Measurements from ENCODE around the gene FHAD1. TPM values are rescaled to one million over a fixed set of nuclear protein-coding genes. Genes with fewer than 3 reads are reported as not detected.
A peak's percentile ranks its signal among the peaks of the same experiment; 100 is the strongest.

Gene FHAD1
- total and polyA plus RNA-seq, 2 of the 13 experiments (the other 11 are each of a cell fraction or from before 2014, with no cell fraction given), result not detected

DNA sequence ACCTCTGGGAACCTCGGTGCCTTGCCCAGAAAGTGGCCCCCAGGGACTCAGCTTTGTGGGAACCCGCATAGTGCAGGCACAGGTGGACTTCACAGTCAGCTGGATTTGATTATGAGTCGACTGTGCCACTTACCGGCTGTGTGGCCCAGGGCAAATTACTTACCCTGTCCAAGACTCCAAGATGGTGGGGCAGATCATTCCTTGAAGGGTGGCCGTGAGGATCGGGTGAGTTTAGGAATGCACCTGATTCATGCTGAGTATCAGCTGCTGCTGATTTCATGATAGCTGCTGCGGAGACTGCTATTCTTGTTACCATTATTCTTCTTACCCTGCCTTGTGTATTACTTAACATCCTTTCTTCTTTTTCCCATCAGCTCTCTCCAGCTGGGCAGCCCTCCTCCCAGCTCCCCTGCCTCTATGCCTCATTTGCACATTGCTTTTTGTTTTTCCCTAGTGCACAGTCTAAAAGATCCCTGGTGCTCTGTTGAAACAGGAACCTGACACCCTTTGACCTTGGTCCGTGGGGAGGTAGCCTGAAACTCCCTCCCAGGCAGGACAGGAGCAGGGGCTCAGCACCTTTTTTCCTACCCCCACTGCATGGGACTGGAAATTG, 40.5 kb upstream of the FHAD1 start (continued):
- no peak for TF ChIP-seq ZNF749 (CRISPR knock-in tag; IDR thresholded peaks at IDR 0.05; ENCODE audit: borderline replicate concordance)
- peak; percentile 54; the same call in 1 of the 2 replicates for TF ChIP-seq ISL2 (CRISPR knock-in tag; IDR thresholded peaks at IDR 0.05)
- peak; percentile 66; the same call in 1 of the 2 replicates for TF ChIP-seq KLF6 (CRISPR knock-in tag; IDR thresholded peaks at IDR 0.05)
- no peak for TF ChIP-seq RBAK (CRISPR knock-in tag; IDR thresholded peaks at IDR 0.05)
- TF ChIP-seq ZNF773 (CRISPR knock-in tag; IDR thresholded peaks at IDR 0.05; ENCODE audit: borderline replicate concordance), result no peak
- peak; percentile 61 for TF ChIP-seq CEBPG (CRISPR knock-in tag; IDR thresholded peaks at IDR 0.05)
- peak; percentile 68 for TF ChIP-seq NR2C2 (CRISPR knock-in tag; IDR thresholded peaks at IDR 0.05; ENCODE audit: borderline replicate concordance)
- TF ChIP-seq, protein P1, sequence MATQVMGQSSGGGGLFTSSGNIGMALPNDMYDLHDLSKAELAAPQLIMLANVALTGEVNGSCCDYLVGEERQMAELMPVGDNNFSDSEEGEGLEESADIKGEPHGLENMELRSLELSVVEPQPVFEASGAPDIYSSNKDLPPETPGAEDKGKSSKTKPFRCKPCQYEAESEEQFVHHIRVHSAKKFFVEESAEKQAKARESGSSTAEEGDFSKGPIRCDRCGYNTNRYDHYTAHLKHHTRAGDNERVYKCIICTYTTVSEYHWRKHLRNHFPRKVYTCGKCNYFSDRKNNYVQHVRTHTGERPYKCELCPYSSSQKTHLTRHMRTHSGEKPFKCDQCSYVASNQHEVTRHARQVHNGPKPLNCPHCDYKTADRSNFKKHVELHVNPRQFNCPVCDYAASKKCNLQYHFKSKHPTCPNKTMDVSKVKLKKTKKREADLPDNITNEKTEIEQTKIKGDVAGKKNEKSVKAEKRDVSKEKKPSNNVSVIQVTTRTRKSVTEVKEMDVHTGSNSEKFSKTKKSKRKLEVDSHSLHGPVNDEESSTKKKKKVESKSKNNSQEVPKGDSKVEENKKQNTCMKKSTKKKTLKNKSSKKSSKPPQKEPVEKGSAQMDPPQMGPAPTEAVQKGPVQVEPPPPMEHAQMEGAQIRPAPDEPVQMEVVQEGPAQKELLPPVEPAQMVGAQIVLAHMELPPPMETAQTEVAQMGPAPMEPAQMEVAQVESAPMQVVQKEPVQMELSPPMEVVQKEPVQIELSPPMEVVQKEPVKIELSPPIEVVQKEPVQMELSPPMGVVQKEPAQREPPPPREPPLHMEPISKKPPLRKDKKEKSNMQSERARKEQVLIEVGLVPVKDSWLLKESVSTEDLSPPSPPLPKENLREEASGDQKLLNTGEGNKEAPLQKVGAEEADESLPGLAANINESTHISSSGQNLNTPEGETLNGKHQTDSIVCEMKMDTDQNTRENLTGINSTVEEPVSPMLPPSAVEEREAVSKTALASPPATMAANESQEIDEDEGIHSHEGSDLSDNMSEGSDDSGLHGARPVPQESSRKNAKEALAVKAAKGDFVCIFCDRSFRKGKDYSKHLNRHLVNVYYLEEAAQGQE (IDR thresholded peaks at IDR 0.05; ENCODE audit: borderline replicate concordance in 1 of 2, low read depth in 1 of 2, low read length in 2 of 2), result no peak
- peak; percentile 94 for TF ChIP-seq PHF21A (CRISPR knock-in tag; IDR thresholded peaks at IDR 0.05)
- no peak for TF ChIP-seq ZNF10 (CRISPR knock-in tag; IDR thresholded peaks at IDR 0.05; ENCODE audit: borderline replicate concordance, low read depth)
- TF ChIP-seq SMAD1 (CRISPR knock-in tag; IDR thresholded peaks at IDR 0.05; ENCODE audit: borderline replicate concordance, low read depth), result no peak
- peak; percentile 87 for TF ChIP-seq GATAD2A (CRISPR knock-in tag; IDR thresholded peaks at IDR 0.05)
- TF ChIP-seq, protein P2, sequence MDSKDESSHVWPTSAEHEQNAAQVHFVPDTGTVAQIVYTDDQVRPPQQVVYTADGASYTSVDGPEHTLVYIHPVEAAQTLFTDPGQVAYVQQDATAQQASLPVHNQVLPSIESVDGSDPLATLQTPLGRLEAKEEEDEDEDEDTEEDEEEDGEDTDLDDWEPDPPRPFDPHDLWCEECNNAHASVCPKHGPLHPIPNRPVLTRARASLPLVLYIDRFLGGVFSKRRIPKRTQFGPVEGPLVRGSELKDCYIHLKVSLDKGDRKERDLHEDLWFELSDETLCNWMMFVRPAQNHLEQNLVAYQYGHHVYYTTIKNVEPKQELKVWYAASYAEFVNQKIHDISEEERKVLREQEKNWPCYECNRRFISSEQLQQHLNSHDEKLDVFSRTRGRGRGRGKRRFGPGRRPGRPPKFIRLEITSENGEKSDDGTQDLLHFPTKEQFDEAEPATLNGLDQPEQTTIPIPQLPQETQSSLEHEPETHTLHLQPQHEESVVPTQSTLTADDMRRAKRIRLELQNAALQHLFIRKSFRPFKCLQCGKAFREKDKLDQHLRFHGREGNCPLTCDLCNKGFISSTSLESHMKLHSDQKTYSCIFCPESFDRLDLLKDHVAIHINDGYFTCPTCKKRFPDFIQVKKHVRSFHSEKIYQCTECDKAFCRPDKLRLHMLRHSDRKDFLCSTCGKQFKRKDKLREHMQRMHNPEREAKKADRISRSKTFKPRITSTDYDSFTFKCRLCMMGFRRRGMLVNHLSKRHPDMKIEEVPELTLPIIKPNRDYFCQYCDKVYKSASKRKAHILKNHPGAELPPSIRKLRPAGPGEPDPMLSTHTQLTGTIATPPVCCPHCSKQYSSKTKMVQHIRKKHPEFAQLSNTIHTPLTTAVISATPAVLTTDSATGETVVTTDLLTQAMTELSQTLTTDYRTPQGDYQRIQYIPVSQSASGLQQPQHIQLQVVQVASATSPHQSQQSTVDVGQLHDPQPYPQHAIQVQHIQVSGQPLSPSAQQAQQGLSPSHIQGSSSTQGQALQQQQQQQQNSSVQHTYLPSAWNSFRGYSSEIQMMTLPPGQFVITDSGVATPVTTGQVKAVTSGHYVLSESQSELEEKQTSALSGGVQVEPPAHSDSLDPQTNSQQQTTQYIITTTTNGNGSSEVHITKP (CRISPR knock-in tag; IDR thresholded peaks at IDR 0.05; ENCODE audit: low read depth), result peak; percentile 50; the same call in 1 of the 2 replicates
- TF ChIP-seq HMG20A (CRISPR knock-in tag; IDR thresholded peaks at IDR 0.05; ENCODE audit: borderline replicate concordance), result peak; percentile 47; the same call in 1 of the 2 replicates
- TF ChIP-seq, protein P3, sequence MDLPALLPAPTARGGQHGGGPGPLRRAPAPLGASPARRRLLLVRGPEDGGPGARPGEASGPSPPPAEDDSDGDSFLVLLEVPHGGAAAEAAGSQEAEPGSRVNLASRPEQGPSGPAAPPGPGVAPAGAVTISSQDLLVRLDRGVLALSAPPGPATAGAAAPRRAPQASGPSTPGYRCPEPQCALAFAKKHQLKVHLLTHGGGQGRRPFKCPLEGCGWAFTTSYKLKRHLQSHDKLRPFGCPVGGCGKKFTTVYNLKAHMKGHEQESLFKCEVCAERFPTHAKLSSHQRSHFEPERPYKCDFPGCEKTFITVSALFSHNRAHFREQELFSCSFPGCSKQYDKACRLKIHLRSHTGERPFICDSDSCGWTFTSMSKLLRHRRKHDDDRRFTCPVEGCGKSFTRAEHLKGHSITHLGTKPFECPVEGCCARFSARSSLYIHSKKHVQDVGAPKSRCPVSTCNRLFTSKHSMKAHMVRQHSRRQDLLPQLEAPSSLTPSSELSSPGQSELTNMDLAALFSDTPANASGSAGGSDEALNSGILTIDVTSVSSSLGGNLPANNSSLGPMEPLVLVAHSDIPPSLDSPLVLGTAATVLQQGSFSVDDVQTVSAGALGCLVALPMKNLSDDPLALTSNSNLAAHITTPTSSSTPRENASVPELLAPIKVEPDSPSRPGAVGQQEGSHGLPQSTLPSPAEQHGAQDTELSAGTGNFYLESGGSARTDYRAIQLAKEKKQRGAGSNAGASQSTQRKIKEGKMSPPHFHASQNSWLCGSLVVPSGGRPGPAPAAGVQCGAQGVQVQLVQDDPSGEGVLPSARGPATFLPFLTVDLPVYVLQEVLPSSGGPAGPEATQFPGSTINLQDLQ (CRISPR knock-in tag; IDR thresholded peaks at IDR 0.05), result no peak
- TF ChIP-seq TEAD3 (CRISPR knock-in tag; optimal IDR thresholded peaks at IDR 0.05; ENCODE audit: borderline replicate concordance), result peak; percentile 20
- TF ChIP-seq MBD4 (IDR thresholded peaks at IDR 0.05; ENCODE audit: borderline replicate concordance, low read length), result no peak
- TF ChIP-seq, protein P4, sequence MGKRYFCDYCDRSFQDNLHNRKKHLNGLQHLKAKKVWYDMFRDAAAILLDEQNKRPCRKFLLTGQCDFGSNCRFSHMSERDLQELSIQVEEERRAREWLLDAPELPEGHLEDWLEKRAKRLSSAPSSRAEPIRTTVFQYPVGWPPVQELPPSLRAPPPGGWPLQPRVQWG (CRISPR knock-in tag; IDR thresholded peaks at IDR 0.05; ENCODE audit: borderline replicate concordance, low read depth), result no peak
- no peak for TF ChIP-seq ZNF235 (CRISPR knock-in tag; IDR thresholded peaks at IDR 0.05; ENCODE audit: borderline replicate concordance)
- TF ChIP-seq MED13 (CRISPR knock-in tag; IDR thresholded peaks at IDR 0.05), result no peak

Data from HepG2 (cell line).